GM12878 (cell line): ENCODE results near the gene CCDC88C. TPM values are rescaled to one million over a fixed set of nuclear protein-coding genes. Genes with fewer than 3 reads are reported as not detected.

Source experiments
- BCL3 ChIP-seq: IDR thresholded peaks from 2 replicates; pipeline ENCODE4 v1.6.1; 2011; ENCODE audit warnings: borderline replicate concordance, low read depth, mild to moderate bottlenecking, moderate library complexity, low read length; ENCODE audit not compliant: insufficient read depth, poor library complexity, severe bottlenecking
- BHLHE40 ChIP-seq, 2 experiments: fragments of 450-650 bp in 1 of 2; IDR thresholded peaks; 2 replicates each; pipeline ENCODE4 v1.6.1; 2011 to 2017; ENCODE audit warnings: low read depth in 2 of 2, borderline replicate concordance in 1 of 2, improper control_type of control experiment in 1 of 2, low read length in 1 of 2, mild to moderate bottlenecking in 1 of 2
- CBX5 ChIP-seq: sonication (generic); IDR thresholded peaks from 2 replicates; pipeline ENCODE4 v1.6.1; 2016; ENCODE audit warnings: low read depth, moderate library complexity, mild to moderate bottlenecking, inconsistent platforms
- IKZF2 ChIP-seq, 2 experiments: fragments of 450-650 bp; IDR thresholded peaks; 2 replicates each; pipeline ENCODE4 v1.6.1; 2017; ENCODE audit warnings: mild to moderate bottlenecking in 2 of 2, moderate library complexity in 2 of 2
- MLLT1 ChIP-seq: fragments of 450-650 bp; IDR thresholded peaks from 2 replicates; pipeline ENCODE4 v1.6.1; 2016; ENCODE audit warnings: mild to moderate bottlenecking
- NKRF ChIP-seq: fragments of 450-650 bp; conservative IDR thresholded peaks from 2 replicates; pipeline ENCODE4 v1.6.1; 2017; ENCODE audit warnings: mild to moderate bottlenecking, moderate library complexity
- NR2C1 ChIP-seq: fragments of 450-650 bp; IDR thresholded peaks from 2 replicates; pipeline ENCODE4 v1.6.1; 2017; ENCODE audit warnings: antibody characterized with exemption, mild to moderate bottlenecking, moderate library complexity
- NR2C2 ChIP-seq: IDR thresholded peaks from 2 replicates; pipeline ENCODE4 v1.6.1; 2011; ENCODE audit warnings: borderline replicate concordance, low read depth; ENCODE audit not compliant: control insufficient read depth, insufficient read length
- POLR2A ChIP-seq: IDR thresholded peaks from 2 replicates; pipeline ENCODE4 v1.6.1; 2011; ENCODE audit warnings: low read depth, mild to moderate bottlenecking, low read length
- RAD21 ChIP-seq: IDR thresholded peaks from 2 replicates; pipeline ENCODE4 v1.6.1; 2011; ENCODE audit warnings: mild to moderate bottlenecking, low read depth, low read length, moderate library complexity; ENCODE audit not compliant: insufficient read depth
- RELA ChIP-seq: fragments of 450-650 bp; IDR thresholded peaks from 2 replicates; pipeline ENCODE4 v1.8.0; 2014; ENCODE audit warnings: borderline replicate concordance; ENCODE audit not compliant: partially characterized antibody
- SMARCA5 ChIP-seq: fragments of 450-650 bp; IDR thresholded peaks from 2 replicates; pipeline ENCODE4 v1.6.1; 2017; ENCODE audit warnings: mild to moderate bottlenecking
- SRF ChIP-seq, 2 experiments: IDR thresholded peaks; 2 replicates each; pipeline ENCODE4 v1.6.1; 2011; ENCODE audit warnings: low read depth in 2 of 2, low read length in 2 of 2, mild to moderate bottlenecking in 1 of 2, moderate library complexity in 1 of 2
- TCF12 ChIP-seq: IDR thresholded peaks from 2 replicates; pipeline ENCODE4 v1.6.1; 2011; ENCODE audit warnings: low read depth, mild to moderate bottlenecking, low read length
- USF2 ChIP-seq: IDR thresholded peaks from 2 replicates; pipeline ENCODE4 v1.6.1; 2011; ENCODE audit warnings: low read depth, low read length, improper control_type of control experiment, borderline replicate concordance
- YBX1 ChIP-seq: fragments of 450-650 bp; IDR thresholded peaks from 2 replicates; pipeline ENCODE4 v1.6.1; 2016; ENCODE audit warnings: antibody characterized with exemption
- ZBTB4 ChIP-seq: fragments of 450-650 bp; formaldehyde crosslinking; IDR thresholded peaks from 2 replicates; pipeline ENCODE4 v1.4.0; 2022; ENCODE audit warnings: mild to moderate bottlenecking, moderate library complexity
- ZNF217 ChIP-seq: fragments of 450-650 bp; IDR thresholded peaks from 2 replicates; pipeline ENCODE4 v1.6.1; 2017; ENCODE audit warnings: antibody characterized with exemption, mild to moderate bottlenecking
- ZNF622 ChIP-seq: fragments of 450-650 bp; IDR thresholded peaks from 2 replicates; pipeline ENCODE4 v1.6.1; 2017; ENCODE audit warnings: mild to moderate bottlenecking, inconsistent platforms
- ZSCAN29 ChIP-seq: fragments of 450-650 bp; IDR thresholded peaks from 2 replicates; pipeline ENCODE4 v1.6.1; 2017; ENCODE audit warnings: mild to moderate bottlenecking, moderate library complexity
- polyA plus RNA-seq, 11 experiments: library from polyadenylated mRNA; depleted of rRNA in 4 of 11; unstranded in 6 of 11; stranded (reverse) in 5 of 11; fragments of >200 nt; fragmentation: Nextera tagmentation in 4 of 11; fragmentation: Illumina TruSeq in 1 of 11; extraction: Ambion mirVana in 4 of 11; extraction: Trizol in 1 of 11; gene quantifications; 1 replicate in 1 of 11; 2 replicates in 10 of 11; pipeline versions ENCODE4 v1.2.1 to v1.2.3, GENCODE V29; 2011 to 2016; ENCODE audit warnings: inconsistent platforms in 2 of 11, missing spikeins in 2 of 11, low read depth in 1 of 11
- total RNA-seq, 4 experiments: library from RNA; depleted of rRNA in 3 of 4; stranded (reverse); fragments of >200 nt in 3 of 4; fragmentation: Illumina TruSeq in 1 of 4; extraction: Trizol in 1 of 4; gene quantifications; 2 replicates each; pipeline versions ENCODE4 v1.2.1 to v1.2.3, GENCODE V29; 2013 to 2021

The CCDC88C gene
- total and polyA plus RNA-seq, 10 of the 15 experiments (the other 5 are each of a cell fraction or from before 2014, with no cell fraction given) = 4.0 to 79.6 (median 36.6) TPM

- TF ChIP-seq ZNF622 (no peak), POLR2A (no peak), SMARCA5 (no peak), USF2 (no peak), SRF (IDR thresholded peaks at IDR 0.05; ENCODE audit: low read depth in 2 of 2, low read length in 2 of 2) (no peak), NR2C2 (no peak), BHLHE40 (IDR thresholded peaks at IDR 0.05; ENCODE audit: borderline replicate concordance in 1 of 2, low read depth in 2 of 2, low read length in 1 of 2) (peak in 1 of 2 experiments; percentile 40; a peak in 1 of 4 replicates), CBX5 (no peak), ZBTB4 (CRISPR knock-in tag) (no peak), NKRF (no peak), ZNF217 (no peak), ZSCAN29 (no peak), IKZF2 (IDR thresholded peaks at IDR 0.05) (peak in 1 of 2 experiments; percentile 45; a peak in 2 of 4 replicates), RAD21 (no peak), TCF12 (no peak), MLLT1 (no peak), RELA (no peak), YBX1 (no peak), NR2C1 (peak; percentile 29; the same call in 1 of the 2 replicates), BCL3 (no peak)
These were observed 1.4 kb upstream of the CCDC88C start (continued) for GRCh38 chr14:91419044-91419397.
